Cardiac fibroblast (primary cell): Measurements from ENCODE around the gene MYO15A.

Experiments used
- DNase-seq, 2 donors: peaks; one replicate each; pipeline versions ENCODE4 v3.0.0 to v3.0.0-alpha.2; 2010; ENCODE audit warnings: low read depth in 2 of 2
- H3K4me3 ChIP-seq, 2 donors: replicated peaks in 1 of 2; 1 replicate in 1 of 2; 2 replicates in 1 of 2; pipeline ENCODE4 v1.5.1; 2011; ENCODE audit warnings: low read depth in 2 of 2, low read length in 2 of 2, mild to moderate bottlenecking in 2 of 2, moderate library complexity in 1 of 2
- CTCF ChIP-seq: IDR thresholded peaks from one replicate; pipeline ENCODE4 v1.5.1; 2011; ENCODE audit warnings: low read depth, mild to moderate bottlenecking, low read length, inconsistent platforms

MYO15A gene

GRCh38 chr17:18148586-18148985 is 40.0 kb downstream of the MYO15A start:
- DNase-seq = no peak
- TF ChIP-seq CTCF = no peak
- no peak overlapping the region for H3K4me3 ChIP-seq

- H3K4me3 ChIP-seq = no peak overlapping the region
- no peak for DNase-seq
- TF ChIP-seq CTCF = no peak
Measured at GRCh38 chr17:18151290-18151689, 42.7 kb downstream of the MYO15A start.

- no peak overlapping the region for H3K4me3 ChIP-seq
- no peak for DNase-seq
- TF ChIP-seq CTCF = no peak
Measured at GRCh38 chr17:18155179-18155578, 46.6 kb downstream of the MYO15A start.

GRCh38 chr17:18156171-18156975 is 47.8 kb downstream of the MYO15A start:
- no peak for DNase-seq
- TF ChIP-seq CTCF = no peak
- no peak overlapping the region for H3K4me3 ChIP-seq

- no peak overlapping the region for H3K4me3 ChIP-seq
- no peak for TF ChIP-seq CTCF
- no peak for DNase-seq
Measured at GRCh38 chr17:18156976-18157280, 48.4 kb downstream of the MYO15A start.

- TF ChIP-seq CTCF = no peak
- DNase-seq = no peak
- no peak overlapping the region for H3K4me3 ChIP-seq
Measured at GRCh38 chr17:18157354-18157985, 48.9 kb downstream of the MYO15A start.
